ENCODE data around the gene LRIT1.

LRIT1 gene

GRCh38 chr10:84248794-84249193, 7.4 kb upstream of the LRIT1 start:
- Histone ChIP-seq H3K4me3 (ENCODE audit: low read length, poor library complexity, severe bottlenecking) (no peak overlapping the region), H4K20me1 (ENCODE audit: insufficient read depth, low read length, poor library complexity, severe bottlenecking) (no peaks in the 10 kb centered on the region), H3K4me2 (ENCODE audit: low read depth, low read length, poor library complexity, severe bottlenecking) (no peak overlapping the region), H3K36me3 (ENCODE audit: insufficient read depth, low read length) (no peaks in the 10 kb centered on the region), H3K27me3 (ENCODE audit: insufficient read depth, low read length, poor library complexity, severe bottlenecking) (no peaks in the 10 kb centered on the region), H3K9ac (ENCODE audit: low read depth, low read length, poor library complexity, severe bottlenecking) (no peak overlapping the region), H3K79me2 (ENCODE audit: insufficient read depth, low read length) (no peaks in the 10 kb centered on the region), H3K9me2 (replicated peaks; ENCODE audit: low read depth, low read length) (no peaks in the 10 kb centered on the region), H3F3A (ENCODE audit: low read depth) (no peaks in the 10 kb centered on the region), H2AFZ (ENCODE audit: low read length) (no peak overlapping the region), H3K9me3 (ENCODE audit: insufficient read depth, low read depth, low read length) (no peaks in the 10 kb centered on the region), H3K4me1 (ENCODE audit: insufficient read depth, low read length, poor library complexity, severe bottlenecking) (no peaks in the 10 kb centered on the region)
- TF ChIP-seq EZH2phosphoT487 (IDR thresholded peaks at IDR 0.05; ENCODE audit: borderline replicate concordance) (no peak), CTCF (conservative IDR thresholded peaks at IDR 0.05; ENCODE audit: low read length) (no peak)

- no peak overlapping the region for H2AFZ ChIP-seq (ENCODE audit: low read length)
- TF ChIP-seq EZH2phosphoT487 (IDR thresholded peaks at IDR 0.05; ENCODE audit: borderline replicate concordance): no peak
- TF ChIP-seq CTCF (conservative IDR thresholded peaks at IDR 0.05; ENCODE audit: low read length): no peak
- H3K4me3 ChIP-seq (ENCODE audit: low read length, poor library complexity, severe bottlenecking): no peak overlapping the region
Measured at GRCh38 chr10:84247496-84247895, 6.2 kb upstream of the LRIT1 start.

DNA sequence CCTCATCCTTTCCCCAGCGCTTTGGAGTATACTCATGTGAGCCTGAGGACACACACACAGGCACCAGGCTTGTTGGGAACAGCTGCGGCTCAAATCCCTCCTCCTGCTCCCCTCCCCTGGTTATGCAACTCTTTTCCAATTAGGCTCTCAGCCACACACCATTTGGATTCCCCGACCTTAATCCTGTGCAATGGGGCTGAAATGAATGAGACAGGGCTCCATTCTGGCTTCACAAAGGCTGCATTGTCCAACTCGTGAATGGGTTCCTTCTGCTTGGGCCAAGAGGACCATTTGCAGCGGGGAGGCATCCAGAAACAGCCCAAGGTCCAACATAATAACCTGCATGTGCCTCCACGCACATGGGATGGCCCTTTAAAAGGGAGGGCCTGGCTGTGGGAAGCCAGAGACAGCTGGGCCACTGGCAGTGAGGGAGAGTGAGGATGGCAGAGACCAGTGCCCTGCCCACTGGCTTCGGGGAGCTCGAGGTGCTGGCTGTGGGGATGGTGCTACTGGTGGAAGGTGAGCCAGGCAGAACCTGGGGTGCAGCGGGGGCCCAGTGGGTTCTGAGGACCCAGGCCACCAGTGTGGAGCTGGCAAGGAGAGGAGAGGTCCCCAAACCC, 3.4 kb upstream of the LRIT1 start, which contains the start of gene RGR:
RGR (plus strand) TSS at position 403 of the 620 bp plus-strand sequence; CDS start at position 441, 38 bp downstream.
- Histone ChIP-seq H3K9ac (ENCODE audit: low read depth, low read length, poor library complexity, severe bottlenecking) (no peak within 1 kb of the TSS), H4K20me1 (ENCODE audit: insufficient read depth, low read length, poor library complexity, severe bottlenecking) (no peaks in the 10 kb centered on the region), H3K9me2 (replicated peaks; ENCODE audit: low read depth, low read length) (no peaks in the 10 kb centered on the region), H2AFZ (ENCODE audit: low read length) (no peak within 1 kb of the TSS), H3K4me3 (ENCODE audit: low read length, poor library complexity, severe bottlenecking) (no peak within 1 kb of the TSS), H3K79me2 (ENCODE audit: insufficient read depth, low read length) (no peaks in the 10 kb centered on the region), H3F3A (ENCODE audit: low read depth) (no peaks in the 10 kb centered on the region), H3K9me3 (ENCODE audit: insufficient read depth, low read depth, low read length) (no peaks in the 10 kb centered on the region), H3K4me2 (ENCODE audit: low read depth, low read length, poor library complexity, severe bottlenecking) (no peak within 1 kb of the TSS), H3K27me3 (ENCODE audit: insufficient read depth, low read length, poor library complexity, severe bottlenecking) (no peaks in the 10 kb centered on the region), H3K4me1 (ENCODE audit: insufficient read depth, low read length, poor library complexity, severe bottlenecking) (no peaks in the 10 kb centered on the region), H3K36me3 (ENCODE audit: insufficient read depth, low read length) (no peaks in the 10 kb centered on the region)
- no peak for TF ChIP-seq CTCF (conservative IDR thresholded peaks at IDR 0.05; ENCODE audit: low read length)
- no peak for TF ChIP-seq EZH2phosphoT487 (IDR thresholded peaks at IDR 0.05; ENCODE audit: borderline replicate concordance)

More at GRCh38 chr10:84247496-84247895, 6.2 kb upstream of the LRIT1 start:
- no peaks in the 10 kb centered on the region for H3K4me1 ChIP-seq (ENCODE audit: insufficient read depth, low read length, poor library complexity, severe bottlenecking)
- H4K20me1 ChIP-seq (ENCODE audit: insufficient read depth, low read length, poor library complexity, severe bottlenecking): no peaks in the 10 kb centered on the region
- no peaks in the 10 kb centered on the region for H3K9me2 ChIP-seq (replicated peaks; ENCODE audit: low read depth, low read length)
- no peaks in the 10 kb centered on the region for H3K36me3 ChIP-seq (ENCODE audit: insufficient read depth, low read length)
- no peak overlapping the region for H3K9ac ChIP-seq (ENCODE audit: low read depth, low read length, poor library complexity, severe bottlenecking)
- H3K79me2 ChIP-seq (ENCODE audit: insufficient read depth, low read length): no peaks in the 10 kb centered on the region
- H3F3A ChIP-seq (ENCODE audit: low read depth): no peaks in the 10 kb centered on the region
- no peak overlapping the region for H3K4me2 ChIP-seq (ENCODE audit: low read depth, low read length, poor library complexity, severe bottlenecking)
- no peaks in the 10 kb centered on the region for H3K9me3 ChIP-seq (ENCODE audit: insufficient read depth, low read depth, low read length)
- H3K27me3 ChIP-seq (ENCODE audit: insufficient read depth, low read length, poor library complexity, severe bottlenecking): no peaks in the 10 kb centered on the region

Measured in Loucy (cell line).